ENCODE measurements around the gene KRTAP20-2.

Gene KRTAP20-2

GRCh38 chr21:30620080-30620479, 14.9 kb upstream of the KRTAP20-2 start:
- Histone ChIP-seq H3K27ac (ENCODE audit: insufficient read depth, low read depth, low read length, poor library complexity, severe bottlenecking) (no peak overlapping the region), H3K4me1 (ENCODE audit: control insufficient read depth, insufficient read depth, low read length) (no peaks in the 10 kb centered on the region), H3K9me3 (ENCODE audit: control insufficient read depth, low read length) (no peaks in the 10 kb centered on the region), H3K36me3 (ENCODE audit: control insufficient read depth, insufficient read depth, low read length) (no peaks in the 10 kb centered on the region), H3K4me3 (ENCODE audit: insufficient read depth, low read depth, low read length) (no peak overlapping the region), H3K27me3 (ENCODE audit: control insufficient read depth, insufficient read depth, low read length, poor library complexity, severe bottlenecking) (no peaks in the 10 kb centered on the region)

GRCh38 chr21:30620522-30620921, 14.5 kb upstream of the KRTAP20-2 start, which contains the start of gene KRTAP20-4:
KRTAP20-4 (plus strand) TSS chr21:30620627.
- no peak within 1 kb of the TSS for H3K27ac ChIP-seq (ENCODE audit: insufficient read depth, low read depth, low read length, poor library complexity, severe bottlenecking)
- H3K9me3 ChIP-seq (ENCODE audit: control insufficient read depth, low read length): no peaks in the 10 kb centered on the region
- H3K36me3 ChIP-seq (ENCODE audit: control insufficient read depth, insufficient read depth, low read length): no peaks in the 10 kb centered on the region
- no peaks in the 10 kb centered on the region for H3K4me1 ChIP-seq (ENCODE audit: control insufficient read depth, insufficient read depth, low read length)
- 95 to 100% methylated on average over 2 to 3 of the region's 3 CpGs for WGBS, 2 experiments
- H3K4me3 ChIP-seq (ENCODE audit: insufficient read depth, low read depth, low read length): no peak within 1 kb of the TSS
- no peaks in the 10 kb centered on the region for H3K27me3 ChIP-seq (ENCODE audit: control insufficient read depth, insufficient read depth, low read length, poor library complexity, severe bottlenecking)

DNA sequence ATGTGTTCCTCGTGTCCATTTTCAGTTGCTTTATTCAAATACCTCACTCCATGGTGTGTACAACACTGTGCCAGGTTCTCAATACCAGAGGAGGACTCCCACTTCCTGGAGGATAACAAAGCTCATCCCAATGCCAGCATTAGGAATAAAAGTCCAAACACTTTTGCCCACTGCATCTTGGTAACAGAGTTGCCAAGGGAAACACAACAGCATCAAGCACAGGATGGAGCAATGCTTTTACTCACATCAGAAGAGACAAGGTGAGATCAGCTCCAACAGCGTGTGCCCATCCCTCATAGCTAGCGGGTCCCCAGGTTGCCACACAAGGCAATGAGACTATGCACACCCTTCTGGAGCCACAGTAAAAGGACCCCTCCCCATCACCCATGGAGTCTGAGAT, 11.6 kb upstream of the KRTAP20-2 start:
- 91 to 94% methylated on average over 3 of the region's 3 CpGs for WGBS, 2 experiments
- no peaks in the 10 kb centered on the region for H3K36me3 ChIP-seq (ENCODE audit: control insufficient read depth, insufficient read depth, low read length)
- no peaks in the 10 kb centered on the region for H3K9me3 ChIP-seq (ENCODE audit: control insufficient read depth, low read length)
- H3K4me3 ChIP-seq (ENCODE audit: insufficient read depth, low read depth, low read length): no peak overlapping the region
- no peaks in the 10 kb centered on the region for H3K27me3 ChIP-seq (ENCODE audit: control insufficient read depth, insufficient read depth, low read length, poor library complexity, severe bottlenecking)
- no peak overlapping the region for H3K27ac ChIP-seq (ENCODE audit: insufficient read depth, low read depth, low read length, poor library complexity, severe bottlenecking)
- H3K4me1 ChIP-seq (ENCODE audit: control insufficient read depth, insufficient read depth, low read length): no peaks in the 10 kb centered on the region

GRCh38 chr21:30625449-30626165, 9.4 kb upstream of the KRTAP20-2 start:
- H3K36me3 ChIP-seq (ENCODE audit: control insufficient read depth, insufficient read depth, low read length): no peaks in the 10 kb centered on the region
- no peak overlapping the region for H3K4me3 ChIP-seq (ENCODE audit: insufficient read depth, low read depth, low read length)
- no peak overlapping the region for H3K27ac ChIP-seq (ENCODE audit: insufficient read depth, low read depth, low read length, poor library complexity, severe bottlenecking)
- no peaks in the 10 kb centered on the region for H3K4me1 ChIP-seq (ENCODE audit: control insufficient read depth, insufficient read depth, low read length)
- 89 to 90% methylated on average over 4 of the region's 4 CpGs for WGBS, 2 experiments
- H3K9me3 ChIP-seq (ENCODE audit: control insufficient read depth, low read length): no peaks in the 10 kb centered on the region
- H3K27me3 ChIP-seq (ENCODE audit: control insufficient read depth, insufficient read depth, low read length, poor library complexity, severe bottlenecking): no peaks in the 10 kb centered on the region

DNA sequence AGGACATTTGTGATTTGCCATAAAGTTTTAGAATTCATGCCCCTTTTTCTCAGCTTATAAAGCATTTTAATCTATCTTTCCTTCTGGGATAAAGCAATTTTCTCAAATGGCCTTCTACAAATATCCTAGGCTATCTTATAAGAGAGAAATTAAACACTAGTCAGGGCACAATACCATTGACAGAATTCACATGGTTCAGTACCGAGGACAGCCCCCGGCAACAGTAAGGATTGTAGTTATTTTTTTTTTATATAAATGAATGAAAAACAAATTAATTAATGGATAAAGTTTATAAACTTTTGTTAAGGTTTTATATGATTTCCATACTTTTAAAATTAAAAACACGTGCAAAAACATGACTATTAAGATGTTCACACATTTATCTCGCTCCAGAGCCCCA, 6.9 kb upstream of the KRTAP20-2 start:
- H3K4me3 ChIP-seq (ENCODE audit: insufficient read depth, low read depth, low read length): no peak overlapping the region
- H3K27ac ChIP-seq (ENCODE audit: insufficient read depth, low read depth, low read length, poor library complexity, severe bottlenecking): no peak overlapping the region
- no peaks in the 10 kb centered on the region for H3K4me1 ChIP-seq (ENCODE audit: control insufficient read depth, insufficient read depth, low read length)
- no peaks in the 10 kb centered on the region for H3K36me3 ChIP-seq (ENCODE audit: control insufficient read depth, insufficient read depth, low read length)
- no peaks in the 10 kb centered on the region for H3K9me3 ChIP-seq (ENCODE audit: control insufficient read depth, low read length)
- H3K27me3 ChIP-seq (ENCODE audit: control insufficient read depth, insufficient read depth, low read length, poor library complexity, severe bottlenecking): no peaks in the 10 kb centered on the region
- 57 to 76% methylated on average over 2 of the region's 4 CpGs for WGBS, 2 experiments

DNA sequence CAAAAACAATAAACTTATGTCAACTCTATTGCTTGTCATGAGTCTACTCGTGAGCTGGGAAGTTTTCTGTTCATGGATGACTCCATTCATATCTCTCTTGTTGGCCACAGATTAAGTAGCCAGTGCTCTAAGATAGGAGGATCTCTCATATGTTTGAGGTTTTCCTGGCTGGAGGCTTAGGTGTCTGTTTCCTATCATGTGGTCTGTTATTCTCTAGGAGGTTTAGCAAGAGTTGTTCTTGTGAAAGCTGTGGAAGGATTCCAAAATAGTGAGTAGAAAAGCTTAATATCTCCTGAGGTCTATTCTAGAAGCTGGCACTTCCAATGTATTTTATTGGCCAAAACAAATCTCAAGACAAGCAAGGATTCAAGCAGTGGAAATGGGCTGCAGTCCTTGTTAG, 5.8 kb upstream of the KRTAP20-2 start:
- Histone ChIP-seq H3K4me3 (ENCODE audit: insufficient read depth, low read depth, low read length) (no peak overlapping the region), H3K27ac (ENCODE audit: insufficient read depth, low read depth, low read length, poor library complexity, severe bottlenecking) (no peak overlapping the region), H3K27me3 (ENCODE audit: control insufficient read depth, insufficient read depth, low read length, poor library complexity, severe bottlenecking) (no peaks in the 10 kb centered on the region), H3K9me3 (ENCODE audit: control insufficient read depth, low read length) (no peaks in the 10 kb centered on the region), H3K4me1 (ENCODE audit: control insufficient read depth, insufficient read depth, low read length) (no peaks in the 10 kb centered on the region), H3K36me3 (ENCODE audit: control insufficient read depth, insufficient read depth, low read length) (no peaks in the 10 kb centered on the region)
- 93% methylated on average over 1 of the region's 1 CpG for WGBS, 2 experiments

- H3K27me3 ChIP-seq (ENCODE audit: control insufficient read depth, insufficient read depth, low read length, poor library complexity, severe bottlenecking): no peaks in the 10 kb centered on the region
- H3K36me3 ChIP-seq (ENCODE audit: control insufficient read depth, insufficient read depth, low read length): no peaks in the 10 kb centered on the region
- no peaks in the 10 kb centered on the region for H3K9me3 ChIP-seq (ENCODE audit: control insufficient read depth, low read length)
- 85 to 94% methylated on average over 2 of the region's 3 CpGs for WGBS, 2 experiments
- H3K27ac ChIP-seq (ENCODE audit: insufficient read depth, low read depth, low read length, poor library complexity, severe bottlenecking): no peak overlapping the region
- H3K4me3 ChIP-seq (ENCODE audit: insufficient read depth, low read depth, low read length): no peak overlapping the region
- no peaks in the 10 kb centered on the region for H3K4me1 ChIP-seq (ENCODE audit: control insufficient read depth, insufficient read depth, low read length)
These were observed 3.7 kb downstream of the KRTAP20-2 start for GRCh38 chr21:30638686-30639085.

DNA sequence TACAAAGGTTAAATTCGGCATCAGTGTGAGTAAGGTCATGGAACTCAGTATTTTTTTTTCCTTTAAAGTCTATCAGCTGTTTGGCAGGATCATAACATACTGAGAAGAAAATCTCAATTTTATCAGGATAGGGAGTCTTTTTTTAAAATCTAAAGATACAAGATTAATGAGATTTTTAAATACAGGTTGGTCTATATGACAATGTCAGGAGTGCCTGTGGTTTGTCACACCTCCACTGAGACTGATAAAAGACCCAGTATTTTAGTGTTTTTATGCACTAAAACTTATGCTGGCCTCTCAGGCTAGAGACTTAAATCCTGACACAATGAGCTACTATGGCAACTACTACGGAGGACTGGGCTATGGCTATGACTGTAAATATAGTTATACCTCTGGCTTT, 7.6 kb downstream of the KRTAP20-2 start, which contains the start of gene KRTAP20-3:
TSS of gene KRTAP20-3 (plus strand) at position 301 of the 400 bp plus-strand sequence.
- no peak within 1 kb of the TSS for H3K27ac ChIP-seq (ENCODE audit: insufficient read depth, low read depth, low read length, poor library complexity, severe bottlenecking)
- no peaks in the 10 kb centered on the region for H3K4me1 ChIP-seq (ENCODE audit: control insufficient read depth, insufficient read depth, low read length)
- no peaks in the 10 kb centered on the region for H3K27me3 ChIP-seq (ENCODE audit: control insufficient read depth, insufficient read depth, low read length, poor library complexity, severe bottlenecking)
- H3K9me3 ChIP-seq (ENCODE audit: control insufficient read depth, low read length): no peaks in the 10 kb centered on the region
- no peak within 1 kb of the TSS for H3K4me3 ChIP-seq (ENCODE audit: insufficient read depth, low read depth, low read length)
- H3K36me3 ChIP-seq (ENCODE audit: control insufficient read depth, insufficient read depth, low read length): no peaks in the 10 kb centered on the region
- 92 to 95% methylated on average over 2 of the region's 2 CpGs for WGBS, 2 experiments

DNA sequence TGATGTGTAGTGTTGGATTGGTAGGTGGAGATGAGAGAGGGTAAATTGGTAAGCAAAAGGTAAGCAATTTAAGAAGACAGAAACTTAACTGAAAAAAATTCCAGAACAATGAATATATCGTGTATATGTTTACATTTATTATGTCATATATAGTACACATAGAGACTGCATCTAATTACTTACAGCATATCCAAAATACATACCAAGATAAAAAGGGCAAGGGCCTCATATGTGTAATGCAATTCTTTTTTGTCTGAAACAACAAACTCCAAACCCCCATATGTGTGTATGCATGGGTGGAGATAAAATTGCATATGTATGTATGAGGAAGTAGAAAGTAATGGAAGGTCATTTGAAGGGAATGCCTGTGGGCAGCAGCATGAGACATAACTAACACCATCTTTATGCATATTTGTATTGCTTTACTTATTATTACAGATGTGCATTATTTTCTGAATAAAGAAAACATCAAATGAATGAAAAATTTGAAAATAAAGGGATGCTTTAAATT, 12.0 kb downstream of the KRTAP20-2 start:
- Histone ChIP-seq H3K4me3 (ENCODE audit: insufficient read depth, low read depth, low read length) (no peak overlapping the region), H3K27me3 (ENCODE audit: control insufficient read depth, insufficient read depth, low read length, poor library complexity, severe bottlenecking) (no peaks in the 10 kb centered on the region), H3K36me3 (ENCODE audit: control insufficient read depth, insufficient read depth, low read length) (no peaks in the 10 kb centered on the region), H3K9me3 (ENCODE audit: control insufficient read depth, low read length) (no peaks in the 10 kb centered on the region), H3K4me1 (ENCODE audit: control insufficient read depth, insufficient read depth, low read length) (no peaks in the 10 kb centered on the region), H3K27ac (ENCODE audit: insufficient read depth, low read depth, low read length, poor library complexity, severe bottlenecking) (no peak overlapping the region)
- no CpG with 5 or more reads among the region's 1 CpG for WGBS, 2 experiments

- no peaks in the 10 kb centered on the region for H3K36me3 ChIP-seq (ENCODE audit: control insufficient read depth, insufficient read depth, low read length)
- no peaks in the 10 kb centered on the region for H3K9me3 ChIP-seq (ENCODE audit: control insufficient read depth, low read length)
- H3K27me3 ChIP-seq (ENCODE audit: control insufficient read depth, insufficient read depth, low read length, poor library complexity, severe bottlenecking): no peaks in the 10 kb centered on the region
- H3K4me1 ChIP-seq (ENCODE audit: control insufficient read depth, insufficient read depth, low read length): no peaks in the 10 kb centered on the region
- H3K27ac ChIP-seq (ENCODE audit: insufficient read depth, low read depth, low read length, poor library complexity, severe bottlenecking): no peak overlapping the region
- no peak overlapping the region for H3K4me3 ChIP-seq (ENCODE audit: insufficient read depth, low read depth, low read length)
These were observed 17.9 kb downstream of the KRTAP20-2 start for GRCh38 chr21:30652891-30653290.
